ENCODE data around the gene SULT4A1.

DNA sequence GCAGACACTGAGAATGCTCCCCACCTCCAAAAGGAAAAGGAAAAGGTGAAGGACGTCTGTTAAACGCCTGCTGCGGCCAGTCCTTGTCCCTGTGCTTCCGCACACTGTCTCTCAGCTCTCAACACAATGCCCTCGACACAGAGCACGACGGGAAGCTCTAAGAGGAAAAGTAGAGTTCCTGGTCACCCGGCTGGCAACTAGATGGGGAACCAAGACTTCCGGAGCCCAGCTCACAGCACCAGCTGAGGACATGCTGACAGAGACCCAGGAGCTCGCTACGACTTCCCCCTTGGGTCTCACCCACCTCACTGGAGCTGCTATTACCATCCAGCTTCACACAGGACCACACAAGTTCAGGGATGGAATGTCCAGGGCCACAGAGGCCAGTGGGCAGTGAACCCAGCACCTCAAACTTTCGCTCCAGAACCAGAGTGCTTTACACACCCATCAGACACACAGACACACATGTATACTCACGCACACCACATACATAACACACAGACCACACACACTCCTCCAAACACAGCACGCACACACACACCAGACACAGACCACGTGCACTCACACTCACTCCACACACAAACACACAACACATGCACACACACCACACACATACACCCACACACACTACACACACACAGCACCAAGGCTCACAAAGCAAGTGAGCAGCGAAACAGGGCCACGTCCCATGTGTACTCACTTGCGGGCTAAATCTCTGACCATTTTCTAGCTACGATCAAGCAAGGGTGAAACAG, 9.6 kb downstream of the SULT4A1 start:
- TF ChIP-seq, protein P1, sequence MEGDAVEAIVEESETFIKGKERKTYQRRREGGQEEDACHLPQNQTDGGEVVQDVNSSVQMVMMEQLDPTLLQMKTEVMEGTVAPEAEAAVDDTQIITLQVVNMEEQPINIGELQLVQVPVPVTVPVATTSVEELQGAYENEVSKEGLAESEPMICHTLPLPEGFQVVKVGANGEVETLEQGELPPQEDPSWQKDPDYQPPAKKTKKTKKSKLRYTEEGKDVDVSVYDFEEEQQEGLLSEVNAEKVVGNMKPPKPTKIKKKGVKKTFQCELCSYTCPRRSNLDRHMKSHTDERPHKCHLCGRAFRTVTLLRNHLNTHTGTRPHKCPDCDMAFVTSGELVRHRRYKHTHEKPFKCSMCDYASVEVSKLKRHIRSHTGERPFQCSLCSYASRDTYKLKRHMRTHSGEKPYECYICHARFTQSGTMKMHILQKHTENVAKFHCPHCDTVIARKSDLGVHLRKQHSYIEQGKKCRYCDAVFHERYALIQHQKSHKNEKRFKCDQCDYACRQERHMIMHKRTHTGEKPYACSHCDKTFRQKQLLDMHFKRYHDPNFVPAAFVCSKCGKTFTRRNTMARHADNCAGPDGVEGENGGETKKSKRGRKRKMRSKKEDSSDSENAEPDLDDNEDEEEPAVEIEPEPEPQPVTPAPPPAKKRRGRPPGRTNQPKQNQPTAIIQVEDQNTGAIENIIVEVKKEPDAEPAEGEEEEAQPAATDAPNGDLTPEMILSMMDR (IDR thresholded peaks at IDR 0.05): no peak
- TF ChIP-seq POLR2AphosphoS5 (IDR thresholded peaks at IDR 0.05; ENCODE audit: low read depth, low read length): no peak
- no peak for TF ChIP-seq ZBTB33 (IDR thresholded peaks at IDR 0.05; ENCODE audit: borderline replicate concordance, low read depth)
- TF ChIP-seq SMC3 (IDR thresholded peaks at IDR 0.05; ENCODE audit: low read depth, low read length): no peak
- TF ChIP-seq JUND (IDR thresholded peaks at IDR 0.05): no peak

Measured in SK-N-SH (cell line).